Ascending aorta (tissue), 2 donors: ENCODE results near the gene LTA. TPM values are rescaled to one million over a fixed set of nuclear protein-coding genes. Genes with fewer than 3 reads are reported as not detected.

Experiments
- DNase-seq, 2 donors: peaks; one replicate each; pipeline ENCODE4 v3.0.0-alpha.2; 2019; ENCODE audit warnings: low spot score in 2 of 2
- H3K27ac ChIP-seq, 2 donors: fragments of 200-600 bp; sonication (generic); one replicate each; pipeline ENCODE4 v1.5.1; 2016 to 2017; ENCODE audit warnings: mild to moderate bottlenecking in 1 of 2
- H3K27me3 ChIP-seq: fragments of 200-600 bp; sonication (generic); one replicate; pipeline ENCODE4 v1.5.1; 2017
- H3K36me3 ChIP-seq, 2 donors: fragments of 200-600 bp; sonication (generic); one replicate each; pipeline ENCODE4 v1.5.1; 2016
- H3K4me1 ChIP-seq, 2 donors: fragments of 200-600 bp; sonication (generic); one replicate each; pipeline ENCODE4 v1.5.1; 2016 to 2017; ENCODE audit warnings: mild to moderate bottlenecking in 1 of 2
- H3K4me3 ChIP-seq, 2 donors: fragments of 200-600 bp; sonication (generic); one replicate each; pipeline ENCODE4 v1.5.1; 2016 to 2017; ENCODE audit warnings: mild to moderate bottlenecking in 1 of 2
- H3K9me3 ChIP-seq, 2 donors: fragments of 200-600 bp; sonication (generic); one replicate each; pipeline ENCODE4 v1.5.1; 2016
- intact Hi-C: fragments of 100-400 bp; cut with DNase I; formaldehyde crosslinking; loops from one replicate; pipeline ENCODE4 v1.15.1; 2023
- total RNA-seq: library from RNA; depleted of rRNA; stranded (reverse); fragments of >200 nt; gene quantifications from one replicate; pipeline ENCODE4 v1.1.0, GENCODE V29; 2016
- TF ChIP-seq, protein P1 (sequence below), 3 experiments: fragments of 200-600 bp in 2 of 3; fragments of 450-650 bp in 1 of 3; sonication (generic) in 2 of 3; IDR thresholded peaks; one replicate each; pipeline ENCODE4 v1.5.1; 2016 to 2019; ENCODE audit warnings: antibody characterized with exemption in 3 of 3, mild to moderate bottlenecking in 1 of 3, moderate library complexity in 1 of 3

The LTA gene
- total RNA-seq, 1 donor from 2014 or later, result not detected

- TF ChIP-seq, protein P1, sequence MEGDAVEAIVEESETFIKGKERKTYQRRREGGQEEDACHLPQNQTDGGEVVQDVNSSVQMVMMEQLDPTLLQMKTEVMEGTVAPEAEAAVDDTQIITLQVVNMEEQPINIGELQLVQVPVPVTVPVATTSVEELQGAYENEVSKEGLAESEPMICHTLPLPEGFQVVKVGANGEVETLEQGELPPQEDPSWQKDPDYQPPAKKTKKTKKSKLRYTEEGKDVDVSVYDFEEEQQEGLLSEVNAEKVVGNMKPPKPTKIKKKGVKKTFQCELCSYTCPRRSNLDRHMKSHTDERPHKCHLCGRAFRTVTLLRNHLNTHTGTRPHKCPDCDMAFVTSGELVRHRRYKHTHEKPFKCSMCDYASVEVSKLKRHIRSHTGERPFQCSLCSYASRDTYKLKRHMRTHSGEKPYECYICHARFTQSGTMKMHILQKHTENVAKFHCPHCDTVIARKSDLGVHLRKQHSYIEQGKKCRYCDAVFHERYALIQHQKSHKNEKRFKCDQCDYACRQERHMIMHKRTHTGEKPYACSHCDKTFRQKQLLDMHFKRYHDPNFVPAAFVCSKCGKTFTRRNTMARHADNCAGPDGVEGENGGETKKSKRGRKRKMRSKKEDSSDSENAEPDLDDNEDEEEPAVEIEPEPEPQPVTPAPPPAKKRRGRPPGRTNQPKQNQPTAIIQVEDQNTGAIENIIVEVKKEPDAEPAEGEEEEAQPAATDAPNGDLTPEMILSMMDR (IDR thresholded peaks at IDR 0.05), result no peak
- DNase-seq, result no peak
- Histone ChIP-seq H3K9me3 (no peaks in the 10 kb centered on the region), H3K4me1 (no peaks in the 10 kb centered on the region), H3K36me3 (no peaks in the 10 kb centered on the region), H3K27ac (no peak overlapping the region), H3K4me3 (no peak overlapping the region), H3K27me3 (no peaks in the 10 kb centered on the region)
- intact Hi-C loops, result no loop called here
Measured at GRCh38 chr6:31569861-31570536, 2.1 kb upstream of the LTA start.

DNA sequence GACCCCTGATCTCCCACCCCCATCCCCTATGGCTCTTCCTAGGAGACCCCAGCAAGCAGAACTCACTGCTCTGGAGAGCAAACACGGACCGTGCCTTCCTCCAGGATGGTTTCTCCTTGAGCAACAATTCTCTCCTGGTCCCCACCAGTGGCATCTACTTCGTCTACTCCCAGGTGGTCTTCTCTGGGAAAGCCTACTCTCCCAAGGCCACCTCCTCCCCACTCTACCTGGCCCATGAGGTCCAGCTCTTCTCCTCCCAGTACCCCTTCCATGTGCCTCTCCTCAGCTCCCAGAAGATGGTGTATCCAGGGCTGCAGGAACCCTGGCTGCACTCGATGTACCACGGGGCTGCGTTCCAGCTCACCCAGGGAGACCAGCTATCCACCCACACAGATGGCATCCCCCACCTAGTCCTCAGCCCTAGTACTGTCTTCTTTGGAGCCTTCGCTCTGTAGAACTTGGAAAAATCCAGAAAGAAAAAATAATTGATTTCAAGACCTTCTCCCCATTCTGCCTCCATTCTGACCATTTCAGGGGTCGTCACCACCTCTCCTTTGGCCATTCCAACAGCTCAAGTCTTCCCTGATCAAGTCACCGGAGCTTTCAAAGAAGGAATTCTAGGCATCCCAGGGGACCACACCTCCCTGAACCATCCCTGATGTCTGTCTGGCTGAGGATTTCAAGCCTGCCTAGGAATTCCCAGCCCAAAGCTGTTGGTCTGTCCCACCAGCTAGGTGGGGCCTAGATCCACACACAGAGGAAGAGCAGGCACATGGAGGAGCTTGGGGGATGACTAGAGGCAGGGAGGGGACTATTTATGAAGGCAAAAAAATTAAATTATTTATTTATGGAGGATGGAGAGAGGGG lies 1.4 kb downstream of the LTA start:
- no peaks in the 10 kb centered on the region for H3K27me3 ChIP-seq
- no peaks in the 10 kb centered on the region for H3K9me3 ChIP-seq
- intact Hi-C loops, result no loop called here

GRCh38 chr6:31574106-31575061 lies 2.3 kb downstream of the LTA start:
- intact Hi-C loops, result no loop called here
- TF ChIP-seq, protein P1 (IDR thresholded peaks at IDR 0.05), result no peak
- H3K27me3 ChIP-seq, result no peaks in the 10 kb centered on the region
- H3K9me3 ChIP-seq, result no peaks in the 10 kb centered on the region
- H3K4me1 ChIP-seq, result no peaks in the 10 kb centered on the region
- DNase-seq, result no peak
- no peak overlapping the region for H3K27ac ChIP-seq
- H3K4me3 ChIP-seq, result no peak overlapping the region
- no peaks in the 10 kb centered on the region for H3K36me3 ChIP-seq

More for the DNA sequence above, 1.4 kb downstream of the LTA start:
- Histone ChIP-seq H3K27ac (no peak overlapping the region), H3K4me1 (no peaks in the 10 kb centered on the region), H3K4me3 (no peak overlapping the region), H3K36me3 (no peaks in the 10 kb centered on the region)
- no peak for DNase-seq
- TF ChIP-seq, protein P1 (IDR thresholded peaks at IDR 0.05), result no peak

GRCh38 chr6:31575335-31575901 lies 3.3 kb downstream of the LTA start, which contains the start of gene TNF:
TSS of gene TNF (plus strand) at chr6:31575565. CDS start at chr6:31575742, 177 bp downstream.
- intact Hi-C loops, result no loop called here
- DNase-seq, result peak in 1 of 2 donors; percentile 72
- Histone ChIP-seq H3K9me3 (no peaks in the 10 kb centered on the region), H3K27me3 (no peaks in the 10 kb centered on the region), H3K4me3 (peak within 1 kb of the TSS; percentile 21 to 45), H3K27ac (no peak within 1 kb of the TSS), H3K36me3 (no peaks in the 10 kb centered on the region), H3K4me1 (no peaks in the 10 kb centered on the region)
- TF ChIP-seq, protein P1 (IDR thresholded peaks at IDR 0.05), result no peak
